NB4 (cell line): ENCODE results near the gene JAZF1.
A peak's percentile ranks its signal among the peaks of the same experiment; 100 is the strongest.

Source experiments
- DNase-seq: peaks from one replicate; pipeline ENCODE4 v3.0.0; 2010; ENCODE audit warnings: low read depth
- H3K4me3 ChIP-seq: one replicate; pipeline ENCODE4 v1.5.1; 2011; ENCODE audit warnings: mild to moderate bottlenecking, low read depth, low read length, moderate library complexity
- CTCF ChIP-seq: IDR thresholded peaks from one replicate; pipeline ENCODE4 v1.5.1; 2012; ENCODE audit warnings: low read depth, low read length
- MAX ChIP-seq: IDR thresholded peaks from 2 replicates; pipeline ENCODE4 v1.6.1; 2011; ENCODE audit warnings: low read depth, low read length
- MYC ChIP-seq: IDR thresholded peaks from 2 replicates; pipeline ENCODE4 v1.6.1; 2011; ENCODE audit warnings: low read depth, low read length
- POLR2A ChIP-seq: IDR thresholded peaks from 2 replicates; pipeline ENCODE4 v1.6.1; 2011; ENCODE audit warnings: mild to moderate bottlenecking; ENCODE audit not compliant: insufficient read length; ENCODE audit errors: extremely low read depth

The JAZF1 gene

GRCh38 chr7:28135315-28135714, 45.3 kb downstream of the JAZF1 start:
- no peak overlapping the region for H3K4me3 ChIP-seq
- TF ChIP-seq MYC, result peak; percentile 44
- peak; percentile 55; the same call in 1 of the 2 replicates for TF ChIP-seq MAX
- TF ChIP-seq POLR2A, result no peak
- DNase-seq, result peak; percentile 44

- no peak overlapping the region for H3K4me3 ChIP-seq
- DNase-seq, result no peak
- no peak for TF ChIP-seq CTCF
- no peak for TF ChIP-seq POLR2A
- TF ChIP-seq MAX, result no peak
- TF ChIP-seq MYC, result no peak
These were observed 46.7 kb downstream of the JAZF1 start for GRCh38 chr7:28133872-28134271.

GRCh38 chr7:28132959-28133870, 47.4 kb downstream of the JAZF1 start:
- TF ChIP-seq MAX (no peak), POLR2A (no peak), MYC (no peak), CTCF (no peak)
- no peak overlapping the region for H3K4me3 ChIP-seq
- DNase-seq, result no peak

- DNase-seq, result peak; percentile 57
- TF ChIP-seq CTCF (no peak), POLR2A (no peak)
- no peak overlapping the region for H3K4me3 ChIP-seq
These were observed 50.3 kb downstream of the JAZF1 start for GRCh38 chr7:28130277-28130676.

- no peak overlapping the region for H3K4me3 ChIP-seq
- TF ChIP-seq POLR2A, result no peak
- TF ChIP-seq MAX, result no peak
- TF ChIP-seq CTCF, result no peak
- no peak for TF ChIP-seq MYC
- DNase-seq, result no peak
These were observed 52.0 kb downstream of the JAZF1 start for GRCh38 chr7:28128608-28129007.

GRCh38 chr7:28126410-28127041, 54.1 kb downstream of the JAZF1 start:
- TF ChIP-seq POLR2A, result no peak
- no peak for TF ChIP-seq MYC
- no peak overlapping the region for H3K4me3 ChIP-seq
- DNase-seq, result peak; percentile 54
